Stimulated activated CD8-positive, alpha-beta memory T cell treated with anti-CD3 and anti-CD28 coated beads, Interleukin-2, amount 100 ng/mL, for 1 hour (primary cell): ENCODE data around the gene PRKCE.

Experiments
- DNase-seq, 2 donors: peaks; one replicate each; pipeline ENCODE4 v3.0.0-alpha.2; 2020; ENCODE audit warnings: low read depth in 2 of 2

PRKCE gene

GRCh38 chr2:45631955-45632354 lies 19.5 kb upstream of the PRKCE start:
- no peak for DNase-seq

GRCh38 chr2:45634223-45634622 lies 17.3 kb upstream of the PRKCE start:
- DNase-seq = no peak

- no peak for DNase-seq
Measured at GRCh38 chr2:45636008-45636407, 15.5 kb upstream of the PRKCE start.

DNA sequence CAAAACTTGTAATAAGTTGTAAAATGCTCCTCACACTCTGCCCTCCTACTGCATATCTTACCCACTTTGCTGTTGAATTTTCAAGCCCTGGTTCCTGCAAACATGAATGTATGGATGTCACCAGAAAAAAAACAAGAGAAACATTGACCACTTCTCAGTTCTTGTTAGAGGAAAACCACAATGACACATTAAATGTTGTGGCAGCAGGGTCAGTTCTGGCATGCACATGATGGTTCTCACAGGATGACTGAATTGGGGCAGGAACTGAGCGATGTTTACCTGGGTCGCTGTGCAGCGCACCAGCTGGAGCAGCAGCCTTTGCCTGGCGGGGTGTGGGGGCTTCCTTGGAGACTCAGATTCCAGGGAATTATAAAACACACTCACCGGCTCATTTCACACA lies 14.0 kb upstream of the PRKCE start:
- no peak for DNase-seq

GRCh38 chr2:45640576-45640975 lies 10.9 kb upstream of the PRKCE start:
- DNase-seq = no peak

- DNase-seq = no peak
Measured at GRCh38 chr2:45643095-45643494, 8.4 kb upstream of the PRKCE start.

DNA sequence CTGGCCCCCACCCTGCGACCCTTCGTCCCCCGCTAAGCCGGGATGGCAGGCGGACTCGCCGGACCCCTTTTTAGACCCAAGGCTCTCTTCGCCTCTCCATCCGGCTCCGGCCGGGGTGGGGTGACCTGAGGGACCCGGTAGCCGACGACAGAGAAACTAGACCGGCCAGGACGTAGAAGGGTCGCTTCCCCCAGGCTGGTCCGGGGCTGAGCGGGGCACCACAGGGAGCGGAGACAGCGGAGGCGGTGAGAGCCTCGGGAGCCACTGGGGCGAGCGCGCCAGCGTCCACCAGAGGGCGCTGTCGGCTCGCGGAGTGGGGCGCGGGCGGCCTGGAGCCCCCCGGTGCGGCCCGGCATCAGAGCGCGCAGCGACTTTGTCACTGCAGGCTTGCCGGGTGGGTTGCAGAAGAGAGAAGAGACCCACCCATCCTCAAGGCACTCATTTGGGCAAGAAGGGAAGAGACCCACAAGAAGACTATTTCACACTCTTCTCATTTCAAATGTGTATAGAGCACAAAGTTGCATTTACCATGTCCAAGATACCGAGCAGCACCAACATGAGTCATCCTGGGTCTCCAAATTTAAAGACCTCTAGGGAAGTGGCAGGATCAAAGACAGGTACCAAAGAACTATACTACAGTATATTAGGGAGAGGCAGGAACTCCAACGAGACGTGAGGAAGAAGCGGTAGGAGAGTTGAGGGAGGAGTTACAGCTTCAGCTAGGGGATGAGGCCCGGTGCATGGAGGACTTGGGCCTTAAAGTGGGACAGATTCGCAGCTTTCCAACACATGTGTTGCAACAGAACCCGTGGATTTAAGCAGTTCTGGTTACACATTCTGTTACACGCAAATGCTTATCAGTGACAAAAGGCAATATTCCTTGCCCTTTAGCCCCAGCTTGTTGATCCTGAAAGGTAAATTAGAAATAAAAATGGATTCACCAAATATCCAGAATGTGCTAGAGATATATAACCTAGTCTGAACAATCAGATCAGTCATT lies 7.6 kb upstream of the PRKCE start:
- DNase-seq = peak; percentile 51 to 57

DNA sequence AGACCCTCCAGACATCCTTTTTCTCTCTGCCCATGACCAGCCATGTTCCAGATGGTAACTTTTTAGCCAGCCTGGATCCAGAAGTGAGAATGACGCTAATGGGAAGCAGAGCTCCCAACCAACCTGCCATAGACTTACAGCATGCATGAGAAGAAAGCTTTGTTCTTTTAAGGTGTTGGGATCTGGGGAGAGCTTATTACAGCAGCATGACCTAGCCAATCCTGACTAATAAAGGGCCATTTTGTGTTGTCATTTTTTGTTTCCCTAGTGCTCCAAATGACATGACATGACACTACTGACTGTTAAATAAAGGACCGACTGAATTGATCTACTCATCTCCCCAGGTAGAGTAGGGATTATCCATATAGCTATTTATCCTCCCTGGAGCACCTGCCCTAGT lies 5.2 kb upstream of the PRKCE start:
- no peak for DNase-seq

DNA sequence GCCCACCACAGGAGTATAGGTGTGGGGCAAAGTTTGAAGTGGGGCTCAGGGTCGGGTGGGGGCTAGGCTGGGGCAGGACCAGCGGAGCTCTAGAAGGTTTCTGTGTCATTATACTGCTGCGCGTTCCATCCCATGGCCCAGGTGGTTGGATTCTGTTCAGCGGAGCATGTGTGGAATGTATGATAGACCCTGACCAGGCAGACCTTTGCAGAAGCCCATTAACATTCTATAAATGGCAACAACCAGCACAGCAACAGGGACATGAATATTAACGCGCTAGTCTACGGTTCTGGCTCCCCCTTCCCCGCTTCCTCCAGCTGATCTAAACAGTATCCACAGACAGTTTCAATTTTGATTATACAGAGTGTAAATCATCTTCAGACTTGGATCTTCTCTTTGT lies 4.1 kb upstream of the PRKCE start:
- DNase-seq = no peak

- no peak for DNase-seq
Measured at GRCh38 chr2:45647986-45648520, 3.4 kb upstream of the PRKCE start.

DNA sequence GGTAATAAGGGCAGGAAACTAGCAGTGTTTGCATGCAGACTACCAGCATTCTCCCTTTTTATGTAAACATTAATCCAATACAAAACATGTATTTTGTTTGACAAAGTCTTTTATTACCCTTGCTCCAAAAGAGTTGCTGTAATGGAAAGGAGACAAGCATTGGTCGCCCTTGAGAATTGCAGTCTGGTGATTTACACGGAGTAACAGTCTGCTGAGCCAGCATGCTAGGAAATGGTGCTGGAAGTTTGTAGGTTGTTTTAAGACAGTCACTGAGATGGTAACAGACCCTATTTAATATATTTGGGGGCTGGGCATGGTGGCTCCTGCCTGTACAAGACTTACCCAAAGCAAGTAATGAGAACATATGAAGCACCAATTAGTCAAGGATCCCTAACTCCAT lies 2.8 kb upstream of the PRKCE start:
- DNase-seq = no peak

GRCh38 chr2:45649462-45649857 lies 2.0 kb upstream of the PRKCE start:
- DNase-seq = no peak

DNA sequence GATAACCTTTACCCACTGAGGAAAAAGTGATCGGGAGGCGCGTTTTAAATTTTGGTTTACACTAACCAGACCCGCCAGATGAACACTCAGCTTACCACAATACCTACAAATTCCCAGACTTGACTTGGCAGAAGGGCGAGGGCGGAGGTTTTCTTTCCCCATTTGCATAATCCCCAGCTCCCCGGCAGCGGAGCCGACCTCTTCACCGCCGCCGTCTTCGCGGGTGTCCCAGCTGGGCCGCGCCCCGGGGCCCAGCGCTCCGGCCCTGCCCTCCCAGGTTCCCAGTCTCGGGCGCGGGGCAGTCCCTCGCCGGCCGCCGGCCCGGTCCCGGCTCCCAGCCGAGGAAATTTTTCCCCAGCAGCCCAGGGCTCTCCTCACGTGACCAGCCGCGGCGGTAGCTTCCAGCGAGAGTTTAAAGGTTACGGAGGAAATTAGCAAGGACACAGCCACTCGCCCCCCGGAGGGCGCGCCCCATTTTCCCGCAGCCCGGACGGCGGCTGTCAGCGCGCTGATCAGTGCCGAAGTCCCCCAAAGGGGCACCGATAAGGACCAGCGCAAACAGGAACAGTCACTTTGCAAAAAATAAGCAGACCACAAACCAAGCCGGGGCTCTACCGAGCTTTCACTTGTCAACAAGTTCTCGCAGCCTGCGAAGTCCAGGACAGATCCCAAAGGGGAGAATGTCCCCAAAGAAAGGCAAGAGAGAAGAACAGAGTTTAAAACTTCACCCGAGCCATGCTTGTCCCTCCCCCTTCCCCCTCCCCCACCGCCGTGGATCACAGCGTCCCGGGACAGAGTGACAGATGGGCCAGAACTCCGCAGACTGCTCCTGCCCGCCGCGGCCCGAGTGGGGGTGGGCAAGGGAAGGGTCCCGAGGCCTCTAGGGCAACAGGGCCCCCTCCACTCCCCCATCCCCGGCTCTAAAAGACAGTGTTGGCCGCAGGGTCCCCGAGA lies 1.3 kb upstream of the PRKCE start:
- DNase-seq = peak; percentile 20 to 42

DNA sequence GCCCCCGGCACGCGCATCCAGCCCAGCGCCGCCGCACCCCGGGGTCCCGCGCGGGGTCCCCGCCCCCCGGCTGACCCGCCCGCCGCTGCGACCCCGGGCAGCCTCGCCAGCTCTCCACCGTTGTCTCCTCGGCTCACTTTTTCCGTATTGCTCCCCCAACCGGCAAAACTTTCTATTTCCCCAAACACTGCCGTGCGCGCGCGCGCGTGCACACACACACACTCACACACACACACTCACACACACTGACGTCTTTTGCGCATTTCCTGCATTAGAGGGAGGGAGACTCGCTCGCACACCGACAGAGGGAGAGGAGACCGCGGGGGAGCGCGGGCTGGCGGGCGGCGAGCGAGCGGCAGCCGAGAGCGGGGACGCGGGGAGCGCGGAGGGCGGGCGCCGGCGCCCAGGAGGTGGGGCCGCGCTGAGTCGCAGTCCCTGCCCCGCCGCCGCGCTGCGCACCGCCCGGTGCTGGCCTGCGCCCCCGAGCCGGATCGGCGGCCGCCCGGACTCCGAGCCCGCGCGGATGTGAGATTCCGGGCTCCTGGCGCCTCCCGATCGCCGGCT lies 542 bp upstream of the PRKCE start:
- DNase-seq = peak; percentile 87 to 89

GRCh38 chr2:45652090-45653031 lies 886 bp downstream of the PRKCE start:
- no peak for DNase-seq

DNA sequence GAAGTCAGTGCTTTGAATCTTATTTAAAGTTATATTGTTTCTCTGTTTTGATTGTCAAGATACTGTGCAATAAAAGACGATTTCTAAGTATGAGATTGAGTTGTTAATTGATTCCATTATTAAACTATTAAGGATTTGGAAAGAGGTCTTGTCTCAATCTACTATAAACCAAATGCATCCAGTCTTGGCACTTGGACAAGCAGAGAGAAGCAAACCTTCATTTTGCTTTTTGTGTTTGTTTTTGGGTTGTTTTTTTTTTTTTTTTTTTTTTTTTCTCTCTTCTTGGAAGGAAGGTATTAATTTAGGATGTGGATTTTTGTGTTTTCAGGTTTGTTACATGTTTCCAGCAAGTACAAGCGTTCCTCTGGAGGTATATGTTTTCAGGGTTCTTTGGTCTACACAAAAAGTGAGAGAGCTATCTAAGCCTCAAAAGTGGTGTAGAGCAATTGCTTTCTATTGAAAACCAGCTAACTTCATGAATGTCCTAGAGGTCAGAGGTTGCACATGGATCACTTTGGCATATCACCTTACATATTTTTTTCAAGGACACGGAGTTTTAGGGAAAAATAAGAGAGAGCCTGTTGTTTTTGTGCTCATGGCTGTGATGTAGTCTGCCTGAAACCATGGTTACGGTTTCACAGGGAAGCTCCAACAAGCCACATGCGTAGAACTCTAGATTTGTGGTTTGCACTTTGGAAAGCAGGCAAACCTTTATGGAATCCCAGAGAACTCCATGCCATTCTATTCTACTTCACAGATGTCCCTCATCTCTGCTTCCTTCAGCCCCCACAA lies 1.8 kb downstream of the PRKCE start:
- no peak for DNase-seq

GRCh38 chr2:45654250-45654649 lies 2.8 kb downstream of the PRKCE start:
- no peak for DNase-seq

DNA sequence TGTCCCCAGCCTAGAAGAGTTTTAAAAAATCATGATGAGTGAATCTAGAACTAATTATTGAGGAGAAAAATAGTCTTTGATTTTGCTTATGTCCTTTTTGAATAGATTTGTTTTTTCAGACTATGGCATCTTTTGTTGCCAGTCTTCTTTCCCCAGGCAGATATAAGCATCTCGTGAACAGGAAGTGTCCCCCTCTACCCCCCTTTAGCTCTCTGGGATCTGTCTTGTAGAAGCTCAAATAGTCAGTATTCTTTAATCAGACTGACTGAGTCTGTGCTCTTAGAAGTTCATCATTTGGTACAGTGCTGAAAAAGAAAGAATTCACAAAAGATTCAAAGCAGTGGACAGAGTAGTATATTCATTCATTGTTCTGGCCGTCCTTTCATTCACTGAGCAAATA lies 10.4 kb downstream of the PRKCE start:
- no peak for DNase-seq

DNA sequence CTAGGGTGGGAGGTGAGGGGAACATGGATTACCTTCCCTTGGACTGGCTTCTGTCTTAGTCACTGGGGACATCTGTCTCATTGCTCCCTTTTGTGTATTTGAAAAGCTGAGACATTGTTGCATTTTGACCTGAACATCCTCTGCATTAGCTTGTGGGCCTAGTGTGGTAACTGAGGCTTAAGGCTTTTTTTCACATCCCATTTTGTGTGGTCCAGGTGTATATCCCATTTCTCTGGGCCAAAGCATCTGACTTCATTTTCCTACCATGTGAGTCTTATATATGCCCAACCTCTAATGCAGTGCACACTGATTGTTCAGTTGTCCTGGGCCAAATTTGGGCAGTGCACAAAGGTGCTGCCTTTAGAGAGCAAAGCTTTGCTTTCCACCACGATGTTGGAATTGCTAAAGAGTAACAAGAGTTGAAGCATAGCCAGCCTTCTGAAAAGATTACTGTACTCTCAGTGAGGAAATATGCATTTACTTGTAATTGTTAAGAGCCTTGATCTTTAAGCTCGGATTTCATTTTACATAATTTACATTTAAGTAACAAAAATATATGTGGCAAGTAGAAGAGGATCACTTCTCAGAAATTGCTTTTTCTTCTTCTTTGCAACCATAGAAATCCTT lies 13.3 kb downstream of the PRKCE start:
- no peak for DNase-seq
